Endothelial cell of umbilical vein (primary cell): ENCODE measurements around the gene PLEKHG3. TPM values are rescaled to one million over a fixed set of nuclear protein-coding genes. Genes with fewer than 3 reads are reported as not detected.
A peak's percentile ranks its signal among the peaks of the same experiment; 100 is the strongest.

Experiments used
- BruUV-seq: library from RNA; stranded (reverse); fragments of 400-500 nt; replicated peaks from 2 replicates; lab custom pipeline; 2021; lab: Mats Ljungman, UMichigan
- CTCF ChIA-PET: fragments of 300-600, 350-600 bp; sonication (Branson Sonifier 250); formaldehyde crosslinking; loops from one replicate; lab custom pipeline; 2021; ENCODE audit warnings: antibody characterized with exemption, inconsistent platforms; lab: Charles Lee
- POLR2A ChIA-PET: fragments of 300-600, 350-600 bp; sonication (Branson Sonifier 250); formaldehyde crosslinking; loops from one replicate; lab custom pipeline; 2021; ENCODE audit warnings: antibody characterized with exemption, inconsistent platforms; lab: Charles Lee
- DNase-seq: peaks from one replicate; pipeline ENCODE4 v3.0.0-alpha.2; 2011; ENCODE audit warnings: low read depth, low spot score
- FAIRE-seq: peaks from 2 replicates; lab custom pipeline; 2011; peaks lifted over from hg19 to GRCh38; lab: Jason Lieb, UNC
- H2AFZ ChIP-seq: 2 replicates; pipeline ENCODE4 v1.6.0; 2012; ENCODE audit warnings: low read depth, low read length, control low read depth, inconsistent platforms
- H3K27ac ChIP-seq: 2 replicates; pipeline ENCODE4 v1.5.1; 2011; ENCODE audit warnings: low read depth, mild to moderate bottlenecking, control low read depth, low read length, moderate library complexity; ENCODE audit not compliant: insufficient read depth
- H3K27me3 ChIP-seq, 2 experiments: 2 replicates each; pipeline versions ENCODE4 v1.6.0 to v1.6.1; 2011; ENCODE audit warnings: low read length in 2 of 2, mixed read lengths in 1 of 2; ENCODE audit not compliant: control insufficient read depth in 2 of 2, insufficient read depth in 2 of 2
- H3K36me3 ChIP-seq, 2 experiments: 2 replicates in 1 of 2; 3 replicates in 1 of 2; pipeline ENCODE4 v1.5.1; 2011; ENCODE audit warnings: low read length in 2 of 2, mild to moderate bottlenecking in 1 of 2, moderate library complexity in 1 of 2; ENCODE audit not compliant: control insufficient read depth in 2 of 2, insufficient read depth in 2 of 2; ENCODE audit errors: extremely low read depth in 1 of 2
- H3K4me1 ChIP-seq: 3 replicates; pipeline ENCODE4 v1.5.1; 2011; ENCODE audit warnings: mild to moderate bottlenecking, low read length; ENCODE audit not compliant: control insufficient read depth, insufficient read depth; ENCODE audit errors: extremely low read depth
- H3K4me2 ChIP-seq: 2 replicates; pipeline ENCODE4 v1.6.1; 2011; ENCODE audit warnings: low read length, control low read depth, mixed read lengths; ENCODE audit not compliant: insufficient read depth
- H3K4me3 ChIP-seq, 3 experiments: fragments of 200-600 bp in 1 of 3; sonication (generic), shearing (Covaris generic) in 1 of 3; replicated peaks in 1 of 3; 2 replicates each; pipeline ENCODE4 v1.5.1; 2011 to 2016; ENCODE audit warnings: control low read depth in 3 of 3, low read length in 3 of 3, mild to moderate bottlenecking in 2 of 3, inconsistent platforms in 1 of 3, low read depth in 1 of 3, moderate library complexity in 1 of 3; ENCODE audit not compliant: insufficient read depth in 1 of 3
- H3K79me2 ChIP-seq: 2 replicates; pipeline ENCODE4 v1.6.0; 2012; ENCODE audit warnings: low read length, inconsistent platforms; ENCODE audit not compliant: control insufficient read depth, insufficient read depth
- H3K9ac ChIP-seq: replicated peaks from 2 replicates; pipeline ENCODE3; 2011; ENCODE audit warnings: low read length, control low read depth; ENCODE audit not compliant: insufficient read depth; ENCODE audit errors: extremely low read depth
- H3K9me1 ChIP-seq: replicated peaks from 3 replicates; pipeline ENCODE4 v1.6.0; 2011; ENCODE audit warnings: mild to moderate bottlenecking, low read length; ENCODE audit not compliant: control insufficient read depth, insufficient read depth; ENCODE audit errors: extremely low read depth
- H3K9me3 ChIP-seq: replicated peaks from 2 replicates; pipeline ENCODE4 v1.5.1; 2012; ENCODE audit warnings: low read length, inconsistent platforms; ENCODE audit not compliant: control insufficient read depth, insufficient read depth
- H4K20me1 ChIP-seq: replicated peaks from 2 replicates; pipeline ENCODE3; 2011; ENCODE audit warnings: mild to moderate bottlenecking, low read length; ENCODE audit not compliant: control insufficient read depth, insufficient read depth; ENCODE audit errors: extremely low read depth
- EZH2 ChIP-seq: IDR thresholded peaks from 2 replicates; pipeline ENCODE4 v1.6.1; 2012; ENCODE audit warnings: borderline replicate concordance, low read depth, mild to moderate bottlenecking, moderate library complexity, low read length, inconsistent platforms; ENCODE audit not compliant: severe bottlenecking
- FOS ChIP-seq: IDR thresholded peaks from 2 replicates; pipeline ENCODE4 v1.6.1; 2011; ENCODE audit warnings: mild to moderate bottlenecking, low read length, moderate library complexity, borderline replicate concordance; ENCODE audit not compliant: insufficient read depth
- GATA2 ChIP-seq: IDR thresholded peaks from 2 replicates; pipeline ENCODE4 v1.7.0; 2011; ENCODE audit warnings: low read depth, mild to moderate bottlenecking, moderate library complexity, mixed read lengths, low read length; ENCODE audit not compliant: insufficient read length, insufficient read depth
- JUN ChIP-seq: IDR thresholded peaks from 2 replicates; pipeline ENCODE4 v1.6.1; 2011; ENCODE audit warnings: borderline replicate concordance, low read depth; ENCODE audit not compliant: insufficient read length, insufficient read depth
- MYC ChIP-seq: IDR thresholded peaks from one replicate; pipeline ENCODE4 v1.6.1; 2011; ENCODE audit warnings: mild to moderate bottlenecking, low read depth, low read length
- POLR2A ChIP-seq: IDR thresholded peaks from 2 replicates; pipeline ENCODE4 v1.6.1; 2012; ENCODE audit warnings: low read depth, mild to moderate bottlenecking, control low read depth, low read length
- POLR2AphosphoS5 ChIP-seq: IDR thresholded peaks from 2 replicates; pipeline ENCODE4 v1.6.1; 2012; ENCODE audit warnings: low read depth, mild to moderate bottlenecking, control low read depth, low read length, moderate library complexity; ENCODE audit not compliant: insufficient read depth
- dilution Hi-C: fragments of 300-500 bp; cut with MboI; formaldehyde crosslinking; loops from one replicate; pipeline ENCODE4 v1.15.0; 2019; ENCODE audit warnings: low sequenced_read_pairs; ENCODE audit not compliant: extremely low pct_ligation_motif_present
- intact Hi-C: fragments of 100-400 bp; cut with micrococcal nuclease; formaldehyde crosslinking; loops from one replicate; pipeline ENCODE4 v1.10.0; 2022
- polyA plus RNA-seq, 4 experiments: library from polyadenylated mRNA; depleted of rRNA in 3 of 4; stranded (reverse) in 3 of 4; unstranded in 1 of 4; fragments of >200 nt; gene quantifications; 2 replicates each; pipeline versions ENCODE4 v1.2.1 to v1.2.3, GENCODE V29; 2011 to 2012; ENCODE audit warnings: missing spikeins in 1 of 4
- total RNA-seq: library from RNA; stranded (reverse); gene quantifications from 2 replicates; pipeline ENCODE4 v1.2.3, GENCODE V29; 2021
- TF ChIP-seq, protein P1 (sequence below): IDR thresholded peaks from 2 replicates; pipeline ENCODE4 v1.6.1; 2011; ENCODE audit not compliant: insufficient read depth, insufficient read length
- TF ChIP-seq, protein P2 (sequence below), 2 donors: IDR thresholded peaks; 1 replicate in 1 of 2; 2 replicates in 1 of 2; pipeline ENCODE4 v1.5.1; 2011; ENCODE audit warnings: low read length in 2 of 2, mild to moderate bottlenecking in 2 of 2, moderate library complexity in 2 of 2, control low read depth in 1 of 2, inconsistent platforms in 1 of 2, low read depth in 1 of 2; ENCODE audit not compliant: insufficient read depth in 1 of 2; ENCODE audit errors: extremely low read depth in 1 of 2

PLEKHG3 gene
- total and polyA plus RNA-seq, 2 donors (not counting 3 experiments of a cell fraction or from before 2014, with no cell fraction given), result 6.6 to 8.0 TPM

DNA sequence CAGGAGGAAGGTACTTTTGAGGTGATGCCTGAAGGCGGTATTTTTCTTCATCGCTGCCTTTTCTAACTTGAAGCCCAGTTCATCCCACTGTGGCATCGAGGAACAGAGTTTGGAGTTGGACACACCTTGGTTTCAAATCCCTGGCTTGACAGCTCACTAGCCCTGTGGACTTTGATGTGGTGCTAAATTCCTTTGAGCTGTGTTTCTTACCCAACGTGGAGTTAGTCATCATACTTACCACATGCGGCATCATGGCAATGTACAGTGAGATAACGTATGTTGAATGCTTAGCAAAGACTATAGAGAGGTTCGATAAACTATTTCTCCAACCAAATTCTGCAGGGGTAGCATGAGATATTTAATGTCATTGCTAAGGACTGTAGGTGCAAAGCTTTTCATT, 3.4 kb downstream of the PLEKHG3 start:
- intact Hi-C loops, result no loop called here
- H4K20me1 ChIP-seq, result no peaks in the 10 kb centered on the region
- ChIA-PET POLR2A (no interaction called here), CTCF (no interaction called here)
- no peak for DNase-seq
- H3K36me3 ChIP-seq, result no peaks in the 10 kb centered on the region
- H3K9ac ChIP-seq, result no peak overlapping the region
- FAIRE-seq, result peak; percentile 35
- dilution Hi-C loops, result no loop called here
- H2AFZ ChIP-seq, result no peak overlapping the region
- H3K79me2 ChIP-seq, result peaks cover 5% of the 10 kb centered on the region
- no TSS peak for BruUV-seq
- H3K4me2 ChIP-seq, result no peak overlapping the region
- no peaks in the 10 kb centered on the region for H3K9me1 ChIP-seq
- no peak overlapping the region for H3K27ac ChIP-seq
- H3K4me1 ChIP-seq, result peaks cover 21% of the 10 kb centered on the region
- H3K27me3 ChIP-seq, result peaks cover 6 to 10% of the 10 kb centered on the region in 2 experiments
- H3K4me3 ChIP-seq, result no peak overlapping the region
- H3K9me3 ChIP-seq, result no peaks in the 10 kb centered on the region
- TF ChIP-seq FOS (no peak), EZH2 (no peak), POLR2A (no peak), GATA2 (no peak), JUN (no peak), POLR2AphosphoS5 (no peak), MYC (no peak)
- TF ChIP-seq, protein P1, sequence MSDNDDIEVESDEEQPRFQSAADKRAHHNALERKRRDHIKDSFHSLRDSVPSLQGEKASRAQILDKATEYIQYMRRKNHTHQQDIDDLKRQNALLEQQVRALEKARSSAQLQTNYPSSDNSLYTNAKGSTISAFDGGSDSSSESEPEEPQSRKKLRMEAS, result no peak
- TF ChIP-seq, protein P2, sequence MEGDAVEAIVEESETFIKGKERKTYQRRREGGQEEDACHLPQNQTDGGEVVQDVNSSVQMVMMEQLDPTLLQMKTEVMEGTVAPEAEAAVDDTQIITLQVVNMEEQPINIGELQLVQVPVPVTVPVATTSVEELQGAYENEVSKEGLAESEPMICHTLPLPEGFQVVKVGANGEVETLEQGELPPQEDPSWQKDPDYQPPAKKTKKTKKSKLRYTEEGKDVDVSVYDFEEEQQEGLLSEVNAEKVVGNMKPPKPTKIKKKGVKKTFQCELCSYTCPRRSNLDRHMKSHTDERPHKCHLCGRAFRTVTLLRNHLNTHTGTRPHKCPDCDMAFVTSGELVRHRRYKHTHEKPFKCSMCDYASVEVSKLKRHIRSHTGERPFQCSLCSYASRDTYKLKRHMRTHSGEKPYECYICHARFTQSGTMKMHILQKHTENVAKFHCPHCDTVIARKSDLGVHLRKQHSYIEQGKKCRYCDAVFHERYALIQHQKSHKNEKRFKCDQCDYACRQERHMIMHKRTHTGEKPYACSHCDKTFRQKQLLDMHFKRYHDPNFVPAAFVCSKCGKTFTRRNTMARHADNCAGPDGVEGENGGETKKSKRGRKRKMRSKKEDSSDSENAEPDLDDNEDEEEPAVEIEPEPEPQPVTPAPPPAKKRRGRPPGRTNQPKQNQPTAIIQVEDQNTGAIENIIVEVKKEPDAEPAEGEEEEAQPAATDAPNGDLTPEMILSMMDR (IDR thresholded peaks at IDR 0.05; ENCODE audit: extremely low read depth in 1 of 2, insufficient read depth in 1 of 2, low read depth in 1 of 2, low read length in 2 of 2), result no peak
